ENCODE measurements around the gene BACH1.
"Not testable (repeated sequence)": the region's sequence is repeated elsewhere in the genome, so short reads cannot be mapped to it uniquely, and the experiment has no call there.

Gene BACH1

DNA sequence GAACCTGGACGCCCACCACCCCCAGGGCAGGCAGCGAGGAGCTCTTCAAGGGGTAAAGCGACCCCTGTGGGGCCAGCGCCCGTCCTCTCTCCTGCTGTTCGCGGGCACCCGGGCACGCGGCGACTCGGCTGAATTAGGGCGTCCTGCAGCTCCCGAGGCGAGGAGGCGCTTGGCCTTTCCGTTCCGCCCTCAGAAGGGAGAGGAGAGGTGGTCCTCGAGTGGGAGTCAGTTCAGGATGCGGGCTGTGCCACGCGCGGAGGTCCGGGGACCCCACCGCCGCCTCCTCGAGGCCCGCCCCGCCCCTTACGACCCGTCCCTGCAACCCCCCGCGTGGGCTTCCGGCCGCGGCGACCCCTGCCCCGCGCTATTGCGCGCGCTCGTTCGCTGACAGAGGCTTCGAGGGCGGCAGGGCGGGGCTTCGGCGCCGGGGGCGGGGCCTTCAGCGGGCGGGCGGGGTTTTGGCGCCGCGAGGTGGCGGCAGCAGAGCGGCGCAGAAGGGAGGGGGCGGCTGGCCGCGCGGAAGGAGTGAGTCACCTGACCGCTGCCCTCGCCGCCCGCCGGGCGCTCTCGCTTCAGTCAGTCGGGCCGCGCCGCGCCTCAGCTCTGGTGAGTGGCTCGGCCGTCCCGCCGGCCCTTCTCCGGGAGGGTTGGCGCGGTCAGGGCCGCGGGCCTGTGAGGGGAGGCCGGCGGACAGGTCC is at the start of gene BACH1:
Gene BACH1 (plus strand): TSS at position 575 of the 698 bp plus-strand sequence. CDS start 22,359 bp downstream, outside the sequence.
- peak; percentile 97 for DNase-seq (ENCODE audit: low read depth, low spot score)

DNA sequence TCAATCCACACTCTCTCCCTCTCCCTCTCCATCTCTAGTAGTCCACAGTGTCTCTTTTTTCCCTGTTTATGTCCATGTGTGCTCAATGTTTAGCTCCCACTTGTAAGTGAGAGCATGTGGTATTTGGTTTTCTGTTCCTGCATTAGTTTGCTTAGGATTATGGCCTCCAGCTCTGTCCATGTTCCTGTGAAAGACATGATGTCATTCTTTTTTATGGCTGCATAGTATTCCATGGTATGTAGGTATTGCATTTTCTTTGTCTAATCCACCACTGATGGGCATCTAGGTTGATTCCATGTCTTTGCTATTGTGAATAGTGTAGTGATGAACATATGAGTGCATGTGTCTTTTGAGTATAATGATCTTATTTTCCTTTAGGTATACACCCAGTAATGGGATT is 49.4 kb upstream of the BACH1 start:
- not testable (repeated sequence) for DNase-seq (ENCODE audit: low read depth, low spot score)

DNA sequence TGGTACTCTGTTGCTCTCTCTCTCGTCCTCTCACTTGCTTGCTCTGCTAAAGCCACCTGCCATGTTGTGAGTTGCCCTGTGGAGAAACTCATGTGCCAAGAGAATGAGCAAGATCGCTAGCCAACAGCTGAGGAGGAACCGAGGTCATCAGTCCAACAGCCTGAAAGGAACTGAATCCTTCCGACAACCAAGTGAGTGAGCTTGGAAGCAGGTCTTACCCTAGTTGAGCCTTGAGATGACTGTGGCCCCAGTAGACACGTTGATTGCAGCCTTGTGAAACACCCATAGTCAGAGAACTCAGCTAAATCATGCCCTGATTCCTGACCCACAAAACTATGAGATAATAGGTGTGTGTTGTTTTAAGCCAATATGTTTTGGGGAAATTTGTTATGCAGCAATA is 48.1 kb upstream of the BACH1 start:
- no peak for DNase-seq (ENCODE audit: low read depth, low spot score)

DNA sequence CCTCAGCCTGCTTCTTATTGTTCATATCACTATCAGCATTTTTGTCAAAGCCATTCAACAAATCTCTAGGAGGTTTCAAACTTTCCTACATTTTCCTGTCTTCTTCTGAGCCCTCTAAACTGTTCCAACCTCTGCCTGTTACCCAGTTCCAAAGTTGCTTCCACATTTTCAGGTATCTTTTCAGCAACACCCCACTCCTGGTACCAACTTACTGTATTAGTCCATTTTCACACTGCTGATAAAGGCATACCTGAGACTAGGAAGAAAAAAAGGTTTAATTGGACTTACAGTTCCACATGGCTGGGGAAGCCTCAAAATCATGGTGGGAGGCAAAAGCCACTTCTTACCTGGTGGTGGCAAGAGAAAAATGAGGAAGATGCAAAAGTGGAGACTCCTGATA is 44.9 kb upstream of the BACH1 start:
- not testable (repeated sequence) for DNase-seq (ENCODE audit: low read depth, low spot score)

DNA sequence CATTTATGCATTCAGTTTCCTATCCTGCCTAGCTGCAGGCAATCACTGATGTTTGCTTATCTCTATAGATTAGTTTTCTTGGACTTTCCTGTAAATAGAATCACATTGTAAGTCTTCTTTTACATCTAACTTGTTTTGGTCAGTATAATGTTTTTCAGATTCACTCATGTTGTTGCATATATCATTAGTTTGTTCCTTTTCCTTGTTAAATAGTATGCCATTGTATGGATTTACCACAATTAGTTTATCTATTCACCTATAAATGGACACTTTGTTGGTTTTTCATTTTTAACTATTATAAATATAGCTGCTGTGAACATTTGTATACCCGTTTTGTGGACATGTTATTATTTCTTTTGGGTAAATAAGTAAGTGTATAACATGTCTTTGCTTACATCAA is 44.2 kb upstream of the BACH1 start:
- DNase-seq (ENCODE audit: low read depth, low spot score) = no peak

DNA sequence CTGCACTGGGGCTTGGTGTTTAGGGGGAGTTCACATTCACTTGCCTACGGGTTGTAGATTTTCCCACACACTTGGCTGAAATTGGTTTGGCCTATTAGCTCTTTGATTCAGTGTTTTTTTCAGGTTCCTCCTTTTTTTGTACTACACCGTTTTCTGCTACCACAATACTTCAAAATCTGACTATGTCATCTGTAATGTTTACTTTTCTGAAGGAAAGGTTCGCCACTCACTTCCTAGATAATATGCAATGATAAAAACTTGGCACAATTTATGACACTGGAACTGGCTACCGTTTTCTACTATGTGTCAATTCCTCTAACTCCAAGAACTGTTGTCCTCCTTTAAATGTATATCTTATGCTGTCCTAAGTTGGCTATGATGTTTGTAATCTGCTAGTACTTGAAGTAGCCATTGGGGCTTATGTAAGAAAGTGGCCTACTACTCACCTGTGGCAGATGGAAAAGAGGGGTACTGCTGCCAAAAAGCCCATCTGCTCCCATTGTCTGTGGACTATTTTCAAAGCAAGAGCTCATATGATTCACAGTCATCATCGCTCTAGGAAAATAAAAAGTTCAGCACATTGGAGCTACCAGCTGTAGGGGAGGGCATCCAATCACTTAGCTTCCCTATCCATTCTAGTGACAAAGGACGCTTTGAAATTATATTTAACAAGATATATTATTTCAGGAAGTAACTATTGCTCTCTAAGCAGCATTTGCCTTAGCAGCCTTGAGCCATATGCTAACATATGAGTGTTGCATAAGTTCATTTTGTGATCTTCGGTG is 42.4 kb upstream of the BACH1 start:
- DNase-seq (ENCODE audit: low read depth, low spot score) = no peak

DNA sequence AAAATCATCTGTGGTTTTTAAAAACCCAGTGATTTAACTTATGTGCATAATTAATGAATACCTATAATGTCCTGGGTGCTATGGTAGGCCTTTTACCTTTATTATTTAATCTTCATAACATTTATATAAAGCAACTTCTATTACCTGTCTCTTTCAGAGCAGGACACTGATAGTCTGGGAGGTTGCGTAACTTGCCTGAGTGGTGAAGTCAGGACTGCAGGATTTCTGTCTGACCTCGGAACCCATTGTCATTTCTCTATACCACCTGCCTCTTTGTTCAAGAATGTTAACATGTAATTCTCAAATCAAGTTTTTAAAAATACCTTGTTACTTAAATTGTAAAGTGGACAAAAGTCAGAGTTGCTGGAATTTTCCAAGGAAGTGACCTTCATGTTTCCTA is 41.0 kb upstream of the BACH1 start:
- DNase-seq (ENCODE audit: low read depth, low spot score) = no peak

DNA sequence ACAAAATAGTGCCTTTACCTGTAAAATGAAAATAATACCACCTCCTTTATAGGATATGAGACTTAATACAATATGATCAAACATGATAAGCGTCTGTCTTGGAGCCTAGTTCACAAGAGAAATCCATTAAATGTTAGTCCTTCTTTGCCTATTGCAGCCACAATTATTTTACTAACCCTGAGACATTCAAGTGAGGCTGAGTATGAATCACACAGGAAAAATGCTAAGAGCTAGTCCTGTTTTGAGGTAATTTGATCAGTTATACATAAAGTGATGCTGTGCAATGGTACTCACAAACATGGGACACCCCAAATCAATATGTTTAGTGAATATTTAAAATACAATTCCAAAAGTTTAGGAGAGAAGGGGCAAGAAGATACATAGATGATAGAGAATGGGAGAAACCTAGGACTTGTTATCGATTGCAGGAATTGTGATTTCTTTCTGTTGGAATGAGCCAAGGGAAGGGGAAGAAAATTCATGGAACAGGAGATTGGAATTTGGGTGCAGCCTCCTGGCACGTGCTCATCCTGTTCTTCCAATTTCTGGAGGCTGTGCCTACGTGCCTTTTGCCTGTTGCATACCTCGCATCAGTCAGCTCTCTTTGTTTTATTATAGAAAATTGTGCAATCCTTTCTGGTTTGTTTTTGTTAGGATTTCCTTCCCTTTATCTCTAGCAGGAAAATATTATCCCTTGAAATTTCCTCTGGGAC is 39.9 kb upstream of the BACH1 start:
- peak; percentile 71 for DNase-seq (ENCODE audit: low read depth, low spot score)

DNA sequence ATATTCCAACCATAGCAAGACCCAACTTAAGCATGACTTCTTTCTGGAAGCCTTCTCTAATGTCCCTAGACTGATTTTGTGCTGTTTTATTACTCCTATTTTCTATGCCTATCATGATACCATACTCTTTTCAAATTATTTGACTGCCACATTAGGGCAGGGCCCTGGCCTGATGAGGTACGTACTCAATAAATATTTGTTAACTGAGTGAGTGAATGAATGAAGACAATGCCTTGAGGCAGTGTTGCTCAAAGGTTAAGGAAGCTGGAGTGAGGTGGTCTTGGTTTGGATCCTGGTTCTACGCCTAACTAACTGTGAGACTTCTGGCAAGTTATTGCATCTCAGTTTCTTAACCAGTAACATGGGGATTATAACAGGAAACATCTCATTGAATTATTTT is 38.3 kb upstream of the BACH1 start:
- DNase-seq (ENCODE audit: low read depth, low spot score) = no peak

DNA sequence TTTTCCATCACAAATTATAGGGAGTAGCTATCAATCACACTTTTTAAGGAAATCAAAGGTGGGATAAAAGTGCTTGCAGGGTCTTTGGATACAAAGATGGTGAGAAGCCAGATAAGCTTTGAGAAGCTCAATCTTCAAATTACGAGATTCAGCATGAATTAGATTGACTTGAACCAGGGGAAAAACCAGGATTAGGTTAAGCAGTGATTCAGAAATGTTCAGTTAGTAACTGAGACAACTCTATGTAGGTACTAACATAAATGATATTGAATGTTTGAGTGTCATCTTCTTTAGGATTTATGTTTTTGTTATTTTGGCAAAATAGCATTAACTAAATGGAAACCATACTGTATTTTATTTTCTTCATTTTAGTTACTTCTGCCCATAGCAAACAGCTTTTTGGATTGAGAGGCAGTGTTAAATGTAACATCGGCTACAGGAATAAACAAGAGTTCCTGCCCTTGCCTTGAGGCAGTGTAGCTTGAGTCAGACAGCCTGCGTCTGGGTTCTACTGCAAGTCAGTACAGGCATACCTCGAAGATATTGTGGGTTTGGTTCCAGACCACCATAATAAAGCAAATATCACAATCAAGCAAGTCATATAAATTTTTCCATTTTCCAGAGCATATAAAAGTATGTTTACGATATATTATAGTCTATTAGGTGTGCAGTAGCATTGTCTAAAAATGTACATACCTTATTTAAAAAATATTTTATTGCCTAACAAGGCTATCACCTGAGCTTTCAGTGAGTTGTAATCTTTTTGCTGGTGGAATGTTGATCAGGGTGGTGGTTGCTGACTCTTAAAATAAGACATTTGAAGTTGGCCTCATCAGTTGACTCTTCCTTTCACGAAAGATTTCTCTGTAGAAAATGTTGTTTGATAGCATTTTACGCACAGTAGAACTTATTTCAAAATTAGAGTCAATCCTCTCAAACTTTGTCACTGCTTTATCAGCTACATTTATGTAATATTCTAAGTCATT is 36.9 kb upstream of the BACH1 start:
- no peak for DNase-seq (ENCODE audit: low read depth, low spot score)

DNA sequence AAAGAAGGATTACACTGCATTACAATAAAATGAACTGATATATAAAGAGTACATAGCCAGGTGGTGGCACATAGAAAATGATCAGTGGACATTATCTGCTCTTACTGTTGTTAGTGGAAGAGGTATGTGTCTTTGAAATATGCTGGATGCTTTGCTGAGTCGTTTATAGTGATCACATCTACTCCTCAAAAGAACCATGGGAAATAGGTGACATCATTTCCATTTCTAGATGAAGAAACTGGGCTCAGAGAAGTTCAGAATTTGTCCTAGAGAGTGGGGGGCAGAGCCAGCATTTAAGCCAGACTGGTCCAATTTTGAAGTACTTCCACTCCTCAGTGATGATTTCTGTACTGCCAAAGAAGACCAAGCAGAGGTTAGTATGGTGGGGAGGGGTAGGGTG is 34.0 kb upstream of the BACH1 start:
- no peak for DNase-seq (ENCODE audit: low read depth, low spot score)

DNA sequence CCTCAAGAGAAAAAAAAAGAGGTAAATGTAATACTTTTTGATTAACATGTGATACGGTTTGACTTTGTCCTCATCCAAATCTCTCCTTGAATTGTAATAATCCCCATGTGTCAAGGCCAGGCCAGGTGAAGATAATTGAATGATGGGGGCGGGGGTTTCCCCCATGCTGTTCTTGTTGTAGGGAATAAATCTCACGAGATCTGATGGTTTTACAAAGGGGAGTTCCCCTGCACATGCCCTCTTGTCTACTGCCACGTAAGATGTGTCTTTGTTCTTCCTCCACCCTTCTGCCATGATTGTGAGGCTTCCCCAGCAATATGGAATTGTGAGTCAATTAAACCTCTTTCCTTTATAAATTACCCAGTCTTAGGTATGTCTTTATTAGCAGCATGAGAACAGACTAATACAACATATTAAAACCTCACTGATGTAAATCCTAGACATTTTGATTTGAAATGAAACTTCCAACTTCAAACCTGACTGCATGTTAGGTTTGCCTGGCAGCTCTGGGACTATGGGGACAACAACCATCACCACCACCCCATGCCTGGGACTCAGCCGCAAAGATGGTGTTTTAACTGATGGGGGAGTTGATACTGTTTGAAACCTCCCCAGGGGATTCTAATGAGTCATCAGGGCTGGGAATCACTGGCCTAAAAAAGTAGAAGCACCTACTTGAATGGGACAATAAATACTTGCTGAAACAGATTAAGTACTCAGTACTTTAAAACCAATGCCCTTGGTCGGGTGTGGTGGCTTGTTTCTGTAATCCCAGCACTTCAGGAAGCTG is 32.8 kb upstream of the BACH1 start:
- no peak for DNase-seq (ENCODE audit: low read depth, low spot score)

DNA sequence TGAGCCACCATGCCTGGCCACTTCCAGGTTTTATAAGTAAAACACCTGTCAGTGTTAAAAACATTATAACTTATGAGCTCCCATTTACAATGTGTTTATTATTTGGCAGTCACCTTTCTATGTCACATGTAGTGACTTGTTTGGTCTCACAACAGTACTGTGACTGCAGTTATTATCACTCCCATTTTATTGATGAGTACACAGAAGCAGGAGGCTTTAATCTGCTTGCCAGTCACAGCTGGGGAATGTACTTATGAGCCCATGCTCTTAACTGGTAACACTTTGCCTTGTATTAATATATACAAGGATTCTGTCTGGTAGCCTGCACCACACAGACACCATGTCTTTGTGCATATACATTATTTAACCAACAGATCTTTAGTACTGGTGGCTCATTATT is 31.1 kb upstream of the BACH1 start:
- DNase-seq (ENCODE audit: low read depth, low spot score) = no peak

DNA sequence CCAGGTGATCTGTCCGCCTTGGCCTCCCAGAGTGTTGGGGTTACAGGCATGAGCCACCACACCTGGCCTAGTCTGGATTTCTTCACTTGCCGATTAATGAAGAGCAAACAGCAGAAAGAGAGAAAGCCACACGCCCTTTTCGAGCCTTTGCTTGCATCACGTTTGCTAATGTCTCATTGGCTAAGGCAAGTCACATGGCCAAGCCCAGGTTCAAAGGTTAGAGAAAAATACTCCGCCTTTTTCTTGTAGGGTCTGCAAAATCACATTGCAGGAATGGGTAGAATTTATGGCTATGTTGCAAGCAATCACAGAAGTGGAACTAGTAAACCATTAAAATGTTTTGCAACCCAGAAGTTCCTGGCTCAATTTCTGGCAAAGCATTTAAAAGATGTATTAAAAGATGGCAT is 26.8 kb upstream of the BACH1 start:
- DNase-seq (ENCODE audit: low read depth, low spot score) = no peak

DNA sequence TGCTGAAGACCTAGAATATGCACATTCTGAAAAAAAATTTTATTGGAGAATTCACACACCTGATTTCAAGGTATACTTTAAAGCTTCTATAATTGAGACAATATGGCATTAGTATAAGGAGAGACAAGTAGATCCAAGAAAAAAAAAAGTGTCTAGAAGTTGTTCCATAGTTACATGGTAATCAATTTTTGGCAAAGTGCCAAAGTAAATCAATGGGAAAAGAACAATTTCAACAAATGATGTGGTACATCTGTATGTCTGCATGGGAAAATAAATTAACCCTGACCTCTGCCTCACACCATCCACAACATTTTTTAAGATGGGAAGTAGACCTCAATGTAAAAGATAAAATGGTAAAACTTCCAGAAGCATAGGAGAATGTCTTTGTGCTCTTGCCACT is 21.3 kb upstream of the BACH1 start:
- DNase-seq (ENCODE audit: low read depth, low spot score) = no peak

DNA sequence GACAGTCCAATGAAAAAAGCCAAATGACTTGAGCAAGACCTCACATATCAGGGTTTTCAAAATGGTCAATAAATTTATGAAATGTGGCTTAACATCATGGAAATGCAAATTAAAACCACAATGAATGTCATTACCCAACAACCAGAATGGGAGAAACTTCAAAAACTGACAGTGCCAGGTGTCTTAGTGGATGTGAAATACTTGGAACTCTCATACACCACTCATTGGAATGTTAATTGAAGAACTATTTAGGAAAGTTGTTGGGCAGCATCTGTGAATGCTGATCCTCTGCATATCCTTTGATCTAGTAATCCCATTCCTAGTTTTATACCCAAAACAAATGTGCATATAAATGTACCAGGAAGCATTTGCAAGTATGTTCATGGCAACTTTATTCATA is 19.2 kb upstream of the BACH1 start:
- DNase-seq (ENCODE audit: low read depth, low spot score) = no peak

DNA sequence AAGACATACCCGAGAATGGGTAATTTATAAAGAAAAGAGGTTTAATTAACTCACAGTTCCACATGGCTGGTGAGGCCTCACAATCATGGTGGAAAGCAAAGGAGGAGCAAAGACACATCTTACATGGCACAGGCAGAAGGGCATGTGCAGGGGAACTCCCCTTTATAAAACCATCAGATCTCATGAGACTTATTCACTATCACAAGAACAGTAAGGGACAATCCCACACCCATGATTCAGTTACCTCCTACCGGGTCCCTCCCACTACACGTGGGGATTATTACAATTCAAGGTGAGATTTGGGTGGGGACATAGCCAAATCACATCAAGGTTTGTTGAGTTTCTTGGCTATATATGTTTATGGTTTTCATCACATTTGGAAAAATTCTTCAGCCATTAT is 16.9 kb upstream of the BACH1 start:
- DNase-seq (ENCODE audit: low read depth, low spot score) = not testable (repeated sequence)

DNA sequence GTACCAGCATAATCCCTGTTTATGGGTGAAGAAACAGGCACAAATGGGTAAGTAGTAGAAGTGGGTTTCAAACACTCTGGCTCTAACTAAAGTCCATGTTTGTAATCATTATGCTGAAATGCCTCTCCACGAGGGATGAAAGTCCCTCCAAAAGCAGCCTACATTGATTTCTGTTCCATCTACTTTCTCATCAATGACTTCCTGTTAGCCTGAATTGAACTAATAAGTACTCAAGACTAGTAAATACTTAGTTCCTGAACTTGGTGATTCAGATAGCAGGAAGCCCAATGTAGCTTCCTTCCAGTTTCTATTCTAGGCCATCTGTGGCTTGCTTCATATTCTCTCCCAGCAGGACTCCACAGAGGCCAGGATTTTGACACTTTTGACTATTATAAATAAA is 11.3 kb upstream of the BACH1 start:
- DNase-seq (ENCODE audit: low read depth, low spot score) = no peak

DNA sequence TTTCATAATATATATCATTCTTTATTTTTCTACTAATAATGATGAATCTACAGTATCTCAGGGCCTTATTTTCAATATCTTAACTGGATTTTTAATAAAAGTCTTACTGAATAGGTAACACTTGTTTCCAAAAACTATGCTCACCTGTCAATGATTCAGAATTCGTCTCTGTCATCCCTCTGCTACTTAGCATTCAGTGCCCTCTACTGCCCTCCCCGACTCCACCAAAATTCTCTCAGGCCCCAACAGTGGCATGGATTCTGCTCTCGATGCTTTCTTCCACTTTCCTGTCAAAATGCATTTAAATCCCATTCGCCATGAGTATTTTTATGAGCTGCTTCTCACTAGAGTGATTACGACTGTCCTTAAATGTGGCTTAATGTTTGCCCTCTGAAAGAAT is 10.5 kb upstream of the BACH1 start:
- no peak for DNase-seq (ENCODE audit: low read depth, low spot score)

DNA sequence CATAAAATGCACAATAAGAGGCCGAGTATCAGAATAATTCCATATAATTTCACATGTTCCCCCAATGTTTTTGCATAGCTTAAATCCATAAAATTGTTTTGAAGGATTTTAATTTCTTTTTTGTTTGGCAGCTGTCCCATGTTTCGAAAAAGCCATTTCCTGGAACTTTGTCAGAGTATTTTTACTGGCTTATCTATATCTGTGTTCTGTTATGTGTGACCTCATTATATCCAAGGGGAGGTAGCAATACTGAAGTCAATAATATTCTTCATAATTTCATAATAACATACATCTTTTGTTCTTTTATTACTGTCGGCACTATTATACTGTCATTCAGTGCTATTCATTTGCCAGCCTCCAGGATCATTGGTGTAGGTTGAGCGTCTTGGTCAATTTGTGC is 9.4 kb upstream of the BACH1 start:
- no peak for DNase-seq (ENCODE audit: low read depth, low spot score)

DNA sequence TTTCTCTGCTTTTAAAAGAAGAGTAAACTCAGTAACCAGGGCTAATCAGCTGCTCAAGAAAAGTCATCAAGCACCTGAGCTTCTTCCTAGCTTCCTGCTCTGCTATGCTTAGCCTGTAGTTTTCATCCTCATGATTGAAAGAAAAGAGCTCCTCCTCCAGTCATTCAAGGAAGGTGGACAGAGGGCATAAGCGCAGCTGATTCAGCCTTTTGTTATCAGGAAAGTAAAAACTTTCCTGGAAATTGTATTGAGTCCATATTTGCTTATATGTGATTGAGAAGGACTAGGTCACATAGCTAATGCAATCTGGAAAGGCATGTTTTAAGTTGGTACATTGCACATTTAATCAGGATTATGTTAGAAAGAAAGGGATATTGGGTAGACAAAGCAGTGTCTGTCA is 8.5 kb upstream of the BACH1 start:
- DNase-seq (ENCODE audit: low read depth, low spot score) = no peak

All from astrocyte of the hippocampus (primary cell).